NCI-H524 (cell line): ENCODE results near the gene C1QTNF5.

Experiments
- DNase-seq, 2 experiments: peaks; one replicate each; lab custom pipeline; 2025; lab: John Stamatoyannopoulos, UW

C1QTNF5 gene

DNA sequence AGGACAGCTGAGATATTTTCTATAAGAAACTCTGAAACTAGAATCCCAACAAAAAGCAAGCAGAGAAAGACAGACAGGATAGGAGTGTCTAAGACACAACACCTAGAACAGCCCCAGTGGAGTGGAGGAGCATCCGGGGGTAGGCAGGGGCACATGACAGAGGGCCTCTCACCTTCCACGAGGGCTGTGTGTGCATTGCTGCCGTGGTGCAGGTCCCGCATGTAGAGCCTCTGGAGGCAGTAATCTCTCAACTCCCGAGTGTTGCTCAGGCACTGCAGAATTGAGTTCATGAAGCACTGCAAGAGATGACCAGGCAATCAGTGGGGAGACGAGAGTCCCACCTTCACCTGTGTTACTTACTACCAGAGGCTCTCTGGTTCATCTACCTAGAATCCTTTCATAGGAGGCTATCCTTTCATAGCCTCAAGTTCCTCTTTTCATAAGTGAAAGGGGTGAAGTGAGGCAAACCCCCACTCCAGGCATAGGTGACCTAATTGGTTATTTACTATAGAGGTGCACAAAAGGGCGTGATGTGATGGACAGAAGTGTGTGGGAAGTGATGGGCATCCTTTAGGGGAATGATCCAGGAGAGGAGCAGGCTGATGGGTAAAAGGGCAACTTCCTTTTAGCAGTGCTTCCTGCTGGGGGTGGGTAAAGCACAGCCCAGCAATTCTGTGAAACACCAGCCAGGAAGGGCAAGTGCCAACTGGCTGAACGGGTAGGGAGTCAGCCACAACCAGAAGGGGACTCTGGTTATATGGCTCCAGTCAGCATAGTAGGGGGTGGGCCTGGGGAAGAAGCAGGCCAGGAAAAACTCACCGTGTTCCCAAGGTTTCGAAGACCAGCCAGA lies 18.9 kb upstream of the C1QTNF5 start:
- DNase-seq, result no peak

- no peak for DNase-seq
Measured at GRCh38 chr11:119357074-119357473, 16.4 kb upstream of the C1QTNF5 start.

- peak in 1 of 2 experiments; percentile 9 for DNase-seq
Measured at GRCh38 chr11:119356349-119357031, 15.8 kb upstream of the C1QTNF5 start.

- no peak for DNase-seq
Measured at GRCh38 chr11:119355091-119355843, 14.6 kb upstream of the C1QTNF5 start.

- peak; percentile 78 to 95 for DNase-seq
Measured at GRCh38 chr11:119352857-119353260, 12.2 kb upstream of the C1QTNF5 start.

DNA sequence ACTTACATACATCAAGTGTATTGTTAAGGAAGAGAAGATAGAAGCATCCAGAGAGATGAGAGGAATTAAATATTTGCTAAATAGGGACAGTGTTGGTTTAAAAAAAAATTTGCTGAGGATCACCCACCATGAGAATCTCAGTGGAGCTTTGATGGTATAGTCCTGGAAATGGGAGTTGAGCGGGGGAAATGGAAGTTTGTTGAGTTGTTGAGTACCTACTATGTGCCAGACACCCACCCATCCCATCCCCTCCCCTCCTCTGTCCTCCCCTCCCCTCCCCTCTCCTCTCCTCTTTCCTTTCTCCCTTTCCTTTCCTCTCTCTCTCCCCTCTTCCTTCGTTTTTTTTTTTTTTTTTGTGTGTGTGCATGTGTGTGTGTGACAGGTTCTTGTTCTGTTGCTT lies 10.5 kb upstream of the C1QTNF5 start:
- DNase-seq, result no peak

DNA sequence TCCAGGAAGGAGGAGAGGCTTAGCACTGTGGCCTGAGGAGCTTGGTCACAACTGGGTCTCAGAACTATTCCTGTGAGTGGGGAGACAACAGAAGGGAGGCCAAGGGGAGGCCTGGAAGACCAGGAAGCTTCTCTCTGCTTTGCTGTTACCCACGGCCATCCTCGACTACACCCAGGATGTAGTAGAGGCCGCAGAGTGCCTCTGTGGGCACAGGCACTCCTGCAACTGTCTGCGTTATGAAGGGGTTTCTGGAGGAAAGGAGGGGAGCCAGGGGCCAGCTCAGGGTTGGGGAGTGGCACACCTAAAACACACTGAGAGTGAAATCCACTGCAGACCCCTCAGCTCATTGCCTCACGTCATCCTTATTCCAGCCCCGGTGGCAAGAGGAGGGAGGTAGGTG lies 9.6 kb upstream of the C1QTNF5 start:
- no peak for DNase-seq

- peak; percentile 41 to 76 for DNase-seq
Measured at GRCh38 chr11:119347940-119348605, 7.4 kb upstream of the C1QTNF5 start.

- no peak for DNase-seq
Measured at GRCh38 chr11:119347242-119347641, 6.6 kb upstream of the C1QTNF5 start.

DNA sequence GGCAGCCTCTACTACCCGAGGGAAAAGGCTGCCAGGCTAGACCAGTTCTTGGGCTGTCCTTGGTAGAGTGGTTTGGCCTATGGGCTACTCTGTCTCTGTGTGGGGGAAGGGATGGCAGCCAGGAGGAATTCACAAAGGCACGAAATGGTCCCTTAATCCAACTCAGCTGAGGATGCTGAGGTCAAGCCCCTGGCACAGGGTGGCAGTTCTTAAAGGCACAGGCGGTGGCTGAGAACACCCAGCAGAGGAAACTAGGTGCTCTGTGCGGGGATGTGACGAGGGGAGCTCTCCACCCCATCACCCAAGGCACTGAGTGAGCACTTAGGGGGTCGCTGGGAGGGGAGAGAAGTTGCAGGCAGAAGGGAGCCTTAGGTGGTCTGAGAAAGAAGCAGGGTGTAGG lies 5.9 kb upstream of the C1QTNF5 start, which contains the start of gene MFRP:
TSS of gene MFRP (minus strand) at position 101 of the 400 bp plus-strand sequence. CDS start 192 bp downstream, outside the sequence.
- no peak for DNase-seq

DNA sequence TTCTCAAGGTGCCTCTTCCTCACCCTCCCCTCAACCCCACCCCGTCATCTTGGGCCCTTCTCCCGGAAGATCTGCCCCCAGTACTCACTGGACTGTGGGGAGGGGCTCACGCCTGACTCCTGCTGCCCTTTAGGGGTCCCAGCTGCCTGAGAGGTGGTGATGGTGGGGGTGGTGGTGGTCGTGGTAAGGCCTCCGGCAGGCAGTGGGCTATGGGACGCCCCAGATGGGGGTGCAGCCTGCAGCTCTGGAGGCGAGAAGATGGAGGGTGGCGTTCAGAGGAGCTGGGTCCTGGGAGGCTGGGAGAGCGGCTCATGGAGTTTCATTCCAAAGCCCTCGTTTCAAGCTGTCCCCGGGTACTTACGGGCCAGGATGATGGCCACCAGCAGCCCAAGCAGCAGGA lies 5.0 kb upstream of the C1QTNF5 start:
- DNase-seq, result no peak

DNA sequence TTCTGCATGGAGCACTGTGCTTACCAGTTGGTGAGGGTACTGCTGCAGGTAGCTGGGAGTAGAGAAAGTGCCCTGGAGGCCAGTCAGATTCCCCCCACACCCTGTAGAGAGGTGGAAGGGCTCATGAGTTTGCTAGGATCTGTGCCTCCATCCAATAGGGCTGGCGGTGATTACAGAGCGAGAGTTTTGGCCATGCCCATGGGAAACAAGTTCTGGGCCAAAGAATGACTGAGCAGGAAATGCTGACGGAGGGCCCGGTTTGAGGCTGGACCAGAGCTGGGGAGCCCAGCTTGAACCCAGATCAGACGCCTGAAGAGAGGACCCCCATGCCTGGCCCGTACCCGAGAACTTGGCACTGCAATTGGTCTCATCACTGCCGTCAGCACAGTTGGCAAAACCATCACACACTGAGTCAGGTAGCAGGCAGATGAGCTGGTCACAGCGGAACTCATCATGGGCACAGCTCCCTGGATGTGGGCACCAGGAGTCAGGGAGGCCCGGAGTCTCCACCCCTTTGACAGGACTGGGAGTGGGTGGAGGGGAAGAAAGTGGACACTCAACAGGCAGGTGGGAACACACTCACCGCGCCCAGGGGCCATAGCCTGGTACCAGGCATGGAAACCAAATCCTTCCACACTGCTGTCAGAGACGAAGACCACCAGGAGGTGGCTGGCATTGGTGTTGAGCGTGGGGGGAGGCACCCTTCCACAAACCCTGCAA lies 3.8 kb upstream of the C1QTNF5 start:
- no peak for DNase-seq

DNA sequence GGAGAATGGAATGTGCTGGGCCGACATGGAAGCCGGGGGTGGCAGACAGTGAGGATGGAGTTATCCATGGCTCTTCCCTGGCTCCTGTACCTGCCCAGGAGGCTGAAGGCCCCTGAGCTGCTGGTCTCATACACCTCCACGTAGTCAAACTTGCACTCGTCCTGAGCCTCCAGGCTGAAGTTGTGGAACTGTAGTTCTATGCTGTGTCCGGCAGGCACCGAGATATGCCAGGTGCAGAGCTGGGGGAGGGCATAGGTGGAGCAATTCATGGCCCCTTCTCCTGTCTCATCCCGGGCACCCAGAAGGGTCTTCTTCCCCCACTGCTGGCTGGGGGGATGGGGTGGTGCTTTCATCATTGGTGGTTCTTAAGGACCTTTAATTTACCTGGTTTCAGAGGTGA lies 3.0 kb upstream of the C1QTNF5 start:
- DNase-seq, result no peak

DNA sequence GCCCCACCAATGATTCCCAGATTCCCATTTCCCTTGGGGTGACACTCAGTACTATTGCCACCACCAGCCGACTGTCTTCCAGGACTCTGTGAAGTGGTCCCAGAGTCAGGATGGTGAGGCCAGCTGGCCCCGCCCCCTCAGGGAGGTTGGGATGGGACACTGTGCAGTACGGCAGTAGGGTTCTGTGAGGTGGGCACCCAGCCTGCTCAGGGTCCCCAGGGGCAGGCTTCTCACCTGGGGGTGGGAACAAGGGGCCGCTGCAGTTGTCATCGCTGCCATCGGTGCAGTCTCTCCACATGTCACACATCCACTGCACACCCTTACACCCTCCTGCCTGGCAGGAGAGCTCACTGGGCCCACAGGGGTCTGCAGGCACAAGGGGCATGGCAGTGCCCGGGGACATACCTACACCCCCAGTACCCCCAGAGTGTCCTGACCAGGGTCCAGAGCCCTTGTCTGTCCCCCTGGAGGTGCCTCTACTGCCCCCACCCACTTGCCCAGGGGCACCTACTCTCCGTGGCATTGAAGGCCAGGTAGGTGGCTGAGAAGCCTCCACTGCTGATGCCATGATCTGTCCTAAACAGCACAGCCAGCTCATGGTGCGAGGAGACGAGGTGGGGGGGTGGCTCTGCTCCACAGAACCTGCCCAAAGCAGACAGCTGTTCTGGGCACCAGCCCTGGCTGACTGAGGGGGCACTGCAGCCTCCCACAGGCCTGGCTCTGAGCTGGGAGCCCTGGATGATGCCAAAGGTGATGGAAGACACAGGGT lies 1.9 kb upstream of the C1QTNF5 start:
- no peak for DNase-seq

DNA sequence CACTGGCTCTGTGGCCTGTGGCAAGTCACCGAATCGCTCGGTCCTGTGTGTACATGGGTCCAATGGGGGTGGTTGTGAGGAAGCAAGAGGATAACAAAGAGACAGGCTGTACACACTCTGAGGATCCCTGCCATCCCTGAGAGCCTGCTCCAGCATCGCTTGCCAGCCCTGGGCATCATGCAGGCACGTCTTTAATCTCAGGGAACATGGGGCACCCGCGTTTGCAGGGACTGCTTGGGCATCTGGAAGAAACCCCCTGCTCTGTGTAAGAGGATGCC lies 1.3 kb upstream of the C1QTNF5 start:
- DNase-seq, result no peak

DNA sequence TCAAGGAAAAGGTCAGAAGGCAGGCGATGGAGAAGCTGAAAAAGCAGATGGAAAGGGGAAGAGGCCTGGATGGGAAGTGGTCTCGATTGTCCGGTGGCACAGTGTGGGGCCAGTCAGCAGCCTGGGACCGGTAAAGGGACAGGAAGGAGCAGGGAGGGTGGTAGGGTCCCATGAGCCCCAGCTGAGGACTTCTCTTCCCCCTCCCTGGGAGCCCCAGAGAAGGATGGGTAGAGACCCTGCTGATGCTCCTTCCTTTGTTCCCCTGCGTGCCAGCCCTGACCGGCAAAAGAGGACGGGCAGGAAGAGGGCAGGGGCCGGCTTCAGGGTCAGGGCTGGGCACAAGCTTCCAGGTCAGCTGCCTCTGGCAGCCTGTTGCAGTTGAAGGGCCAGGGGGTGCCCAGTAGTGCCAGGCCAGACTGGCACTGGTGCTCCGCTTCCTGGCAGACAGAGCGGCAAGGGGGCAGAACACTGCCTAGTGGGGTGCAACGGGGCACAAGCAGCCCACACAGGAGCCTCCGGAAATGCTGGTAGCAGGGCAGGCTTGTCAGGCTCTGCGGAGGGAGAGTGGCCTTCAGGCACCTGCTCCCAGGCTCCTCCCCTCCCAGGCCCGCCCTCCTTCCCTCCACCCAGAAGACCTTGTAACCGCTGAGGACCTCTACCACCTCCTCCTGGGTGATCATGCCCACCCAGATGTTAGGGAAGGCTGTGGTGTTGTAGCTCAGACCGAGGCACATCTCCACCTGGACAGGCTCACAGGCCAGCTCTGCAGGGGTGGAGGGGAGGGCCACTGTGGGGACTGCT lies 739 bp upstream of the C1QTNF5 start:
- no peak for DNase-seq

- peak in 1 of 2 experiments; percentile 11 for DNase-seq
Measured at GRCh38 chr11:119339589-119340334, 921 bp downstream of the C1QTNF5 start.

DNA sequence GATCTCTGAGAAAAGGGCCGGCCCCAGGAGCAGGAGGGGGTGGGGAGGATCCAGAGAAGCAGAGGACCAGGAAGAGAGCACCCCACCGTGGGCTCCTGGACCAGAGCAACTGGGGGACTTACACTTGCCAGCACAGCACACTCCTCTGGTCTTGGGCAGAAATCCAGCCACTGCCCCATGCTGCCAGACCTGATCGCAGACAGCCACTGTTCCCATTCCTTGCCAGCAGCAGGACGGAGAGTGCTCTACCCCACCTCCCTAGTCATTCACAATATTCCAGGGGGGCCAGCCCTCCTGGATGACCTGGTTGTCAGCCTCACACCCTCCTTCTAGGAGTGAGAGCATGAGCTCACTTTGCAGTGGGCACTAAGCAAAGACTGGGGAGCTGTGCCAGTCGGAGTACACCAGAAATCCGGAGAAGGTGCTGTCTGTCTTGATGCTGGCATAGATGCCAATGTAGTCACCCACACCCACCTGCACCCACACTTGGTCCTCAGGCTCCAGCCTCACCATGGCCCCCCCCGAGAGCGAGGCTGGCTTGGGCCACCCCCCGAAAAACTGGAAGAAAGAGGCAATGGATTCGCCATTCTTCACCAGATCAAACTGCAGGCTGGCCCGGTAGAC lies 1.6 kb downstream of the C1QTNF5 start:
- no peak for DNase-seq
